GM12875 (cell line): ENCODE results near the gene NPNT.

Experiments
- H3K4me3 ChIP-seq: one replicate; pipeline ENCODE4 v1.5.1; 2011; ENCODE audit warnings: low read depth, low read length, control low read depth
- CTCF ChIP-seq: IDR thresholded peaks from 2 replicates; pipeline ENCODE4 v1.5.1; 2011; ENCODE audit warnings: low read depth, mild to moderate bottlenecking, control low read depth, inconsistent platforms, low read length, moderate library complexity, borderline replicate concordance; ENCODE audit not compliant: insufficient read depth

Gene NPNT

DNA sequence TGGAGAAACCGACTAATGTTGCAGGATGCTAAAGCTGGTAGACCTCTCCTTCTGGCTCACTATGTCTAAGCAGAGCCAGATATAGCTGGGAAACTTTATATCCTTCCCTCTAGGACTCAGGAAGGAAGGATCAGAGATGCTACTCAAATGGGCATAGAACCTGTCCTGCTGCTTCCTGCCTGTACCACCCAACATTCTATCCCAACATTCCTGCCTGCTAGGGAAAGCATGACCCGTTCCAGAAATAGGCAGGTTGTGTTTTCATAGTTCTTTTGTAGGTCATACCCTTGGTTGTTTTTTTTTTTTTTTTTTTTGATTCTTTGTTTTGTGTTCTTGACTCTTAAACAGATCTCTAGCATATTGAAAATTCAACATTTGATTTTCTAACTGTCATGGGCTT, 5.3 kb downstream of the NPNT start:
- TF ChIP-seq CTCF = no peak
- no peak overlapping the region for H3K4me3 ChIP-seq

- no peak for TF ChIP-seq CTCF
- no peak overlapping the region for H3K4me3 ChIP-seq
Measured at GRCh38 chr4:105902550-105903262, 7.4 kb downstream of the NPNT start.

DNA sequence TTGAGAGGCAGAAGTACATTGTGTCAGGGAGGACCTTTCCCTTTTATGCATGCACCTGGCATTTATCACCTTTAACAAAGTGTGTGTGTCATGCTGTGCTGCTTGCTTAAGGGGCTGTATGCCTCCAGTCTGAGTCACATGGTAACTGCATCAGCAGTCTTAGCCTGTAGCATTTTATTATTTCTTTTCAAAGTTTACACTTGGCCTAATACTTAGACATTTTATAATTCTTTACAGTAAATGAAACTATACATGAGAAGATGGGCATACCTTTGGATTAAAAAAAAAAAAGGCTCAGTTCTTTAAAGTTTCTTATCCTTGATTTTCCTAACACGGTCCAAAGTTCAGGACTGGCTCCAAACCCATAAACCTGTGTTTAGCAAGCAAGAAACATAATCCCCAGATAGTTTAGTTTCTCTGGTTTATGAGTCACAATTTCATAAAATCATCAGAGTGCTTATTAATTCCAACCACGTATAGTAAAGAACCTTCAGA, 14.6 kb downstream of the NPNT start:
- H3K4me3 ChIP-seq = no peak overlapping the region
- TF ChIP-seq CTCF = no peak

GRCh38 chr4:105911426-105911825, 16.2 kb downstream of the NPNT start:
- no peak for TF ChIP-seq CTCF
- no peak overlapping the region for H3K4me3 ChIP-seq

GRCh38 chr4:105912633-105913032, 17.4 kb downstream of the NPNT start:
- H3K4me3 ChIP-seq = no peak overlapping the region
- no peak for TF ChIP-seq CTCF

GRCh38 chr4:105917171-105917685, 22.0 kb downstream of the NPNT start:
- no peak overlapping the region for H3K4me3 ChIP-seq
- TF ChIP-seq CTCF = no peak

GRCh38 chr4:105921301-105921700, 26.0 kb downstream of the NPNT start:
- no peak for TF ChIP-seq CTCF

More at GRCh38 chr4:105921301-105921700, 26.0 kb downstream of the NPNT start:
- no peak overlapping the region for H3K4me3 ChIP-seq
